DND-41 (cell line): ENCODE results near the gene MED12L.
A peak's percentile ranks its signal among the peaks of the same experiment; 100 is the strongest.

ENCODE experiments used
- ATAC-seq: fragments of 200-7000 bp; cut with Tn5 transposase; 3 replicates; pipeline ENCODE4 v1.9.1; 2021; ENCODE audit warnings: low read depth; ENCODE audit not compliant: insufficient read depth
- DNase-seq: peaks from one replicate; pipeline ENCODE4 v3.0.0-alpha.2; 2020
- H2AFZ ChIP-seq: 2 replicates; pipeline ENCODE4 v1.6.0; 2012; ENCODE audit warnings: low read depth, low read length
- H3K27ac ChIP-seq: 2 replicates; pipeline ENCODE4 v1.5.1; 2012; ENCODE audit warnings: low read length, inconsistent platforms
- H3K27me3 ChIP-seq: fragments of 200-600 bp; sonication (generic); 2 replicates; pipeline ENCODE4 v1.6.0; 2012; ENCODE audit warnings: low read length, mild to moderate bottlenecking, inconsistent platforms; ENCODE audit not compliant: insufficient read depth, poor library complexity
- H3K36me3 ChIP-seq: 2 replicates; pipeline ENCODE4 v1.5.1; 2012; ENCODE audit warnings: low read length, inconsistent platforms; ENCODE audit not compliant: insufficient read depth
- H3K4me1 ChIP-seq: 2 replicates; pipeline ENCODE4 v1.5.1; 2012; ENCODE audit warnings: mild to moderate bottlenecking, low read length; ENCODE audit not compliant: insufficient read depth
- H3K4me2 ChIP-seq: 2 replicates; pipeline ENCODE4 v1.6.0; 2012; ENCODE audit warnings: mild to moderate bottlenecking, moderate library complexity, low read length, inconsistent platforms; ENCODE audit not compliant: insufficient read depth
- H3K4me3 ChIP-seq, 2 experiments: fragments of 200-600 bp in 1 of 2; shearing (Covaris generic) in 1 of 2; 2 replicates each; pipeline ENCODE4 v1.5.1; 2012 to 2016; ENCODE audit warnings: inconsistent platforms in 2 of 2, low read length in 2 of 2, mild to moderate bottlenecking in 2 of 2, low read depth in 1 of 2, moderate library complexity in 1 of 2
- H3K79me2 ChIP-seq: 2 replicates; pipeline ENCODE4 v1.6.0; 2012; ENCODE audit warnings: low read length, inconsistent platforms; ENCODE audit not compliant: insufficient read depth
- H3K9ac ChIP-seq: 2 replicates; pipeline ENCODE4 v1.6.0; 2012; ENCODE audit warnings: low read depth, mild to moderate bottlenecking, inconsistent platforms, low read length, moderate library complexity
- H3K9me3 ChIP-seq: 2 replicates; pipeline ENCODE4 v1.5.1; 2012; ENCODE audit warnings: low read length, moderate library complexity, mild to moderate bottlenecking, inconsistent platforms; ENCODE audit not compliant: insufficient read depth, severe bottlenecking
- H4K20me1 ChIP-seq: 2 replicates; pipeline ENCODE4 v1.6.0; 2012; ENCODE audit warnings: low read length; ENCODE audit not compliant: insufficient read depth
- CTCF ChIP-seq: IDR thresholded peaks from 2 replicates; pipeline ENCODE4 v1.5.1; 2012; ENCODE audit warnings: borderline replicate concordance, low read length, moderate library complexity, mild to moderate bottlenecking; ENCODE audit not compliant: poor library complexity, severe bottlenecking; ENCODE audit errors: extremely low read depth
- EZH2 ChIP-seq: IDR thresholded peaks from 3 replicates; pipeline ENCODE4 v1.6.1; 2012; ENCODE audit warnings: borderline replicate concordance, low read depth, mild to moderate bottlenecking, moderate library complexity, low read length, inconsistent platforms; ENCODE audit not compliant: severe bottlenecking

MED12L gene

GRCh38 chr3:151275091-151275490, 189.6 kb downstream of the MED12L start:
- H3K4me1 ChIP-seq = peaks cover 15% of the 10 kb centered on the region
- no peaks in the 10 kb centered on the region for H3K36me3 ChIP-seq
- TF ChIP-seq CTCF (no peak), EZH2 (no peak)
- H3K9ac ChIP-seq = no peak overlapping the region
- H3K27me3 ChIP-seq = no peaks in the 10 kb centered on the region
- no peak overlapping the region for H2AFZ ChIP-seq
- DNase-seq (no peak), ATAC-seq (0 out of 3 replicates have a peak, but pooled peaks have one; percentile 44)
- no peaks in the 10 kb centered on the region for H3K79me2 ChIP-seq
- H3K4me2 ChIP-seq = no peak overlapping the region
- H3K4me3 ChIP-seq = no peak overlapping the region
- no peaks in the 10 kb centered on the region for H3K9me3 ChIP-seq
- no peaks in the 10 kb centered on the region for H4K20me1 ChIP-seq
- H3K27ac ChIP-seq = no peak overlapping the region

- H4K20me1 ChIP-seq = no peaks in the 10 kb centered on the region
- H3K27me3 ChIP-seq = no peaks in the 10 kb centered on the region
- H2AFZ ChIP-seq = no peak overlapping the region
- H3K36me3 ChIP-seq = no peaks in the 10 kb centered on the region
- DNase-seq = no peak
- no peaks in the 10 kb centered on the region for H3K79me2 ChIP-seq
- no peak overlapping the region for H3K9ac ChIP-seq
- no peak overlapping the region for H3K4me3 ChIP-seq
- H3K4me1 ChIP-seq = peaks cover 15% of the 10 kb centered on the region
- no peak overlapping the region for H3K4me2 ChIP-seq
- no peak for ATAC-seq
- H3K9me3 ChIP-seq = no peaks in the 10 kb centered on the region
- no peak overlapping the region for H3K27ac ChIP-seq
- TF ChIP-seq EZH2 = no peak
- TF ChIP-seq CTCF = no peak
Observed at GRCh38 chr3:151276038-151276686, 190.7 kb downstream of the MED12L start.

DNA sequence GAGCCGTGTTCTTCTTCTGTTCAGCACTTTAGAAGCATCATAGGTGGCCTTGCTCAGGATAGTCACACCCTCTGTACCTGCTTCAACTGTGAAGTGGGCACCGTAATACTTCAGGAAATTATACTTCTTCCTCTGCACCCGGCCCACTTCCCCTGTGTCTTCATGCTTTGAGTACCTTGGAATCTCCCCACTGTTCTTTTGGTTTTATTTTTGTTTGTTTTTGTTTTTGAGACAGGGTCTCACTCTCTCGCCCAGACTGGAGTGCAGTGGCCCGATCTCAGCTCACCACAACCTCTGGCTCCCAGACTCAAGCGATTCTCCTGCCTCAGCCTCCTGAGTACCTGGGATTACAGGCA, 191.2 kb downstream of the MED12L start:
- Histone ChIP-seq H4K20me1 (no peaks in the 10 kb centered on the region), H3K9ac (no peak overlapping the region), H3K27me3 (no peaks in the 10 kb centered on the region), H3K4me3 (no peak overlapping the region), H2AFZ (no peak overlapping the region), H3K79me2 (no peaks in the 10 kb centered on the region), H3K9me3 (no peaks in the 10 kb centered on the region), H3K4me2 (no peak overlapping the region), H3K36me3 (no peaks in the 10 kb centered on the region), H3K4me1 (peaks cover 15% of the 10 kb centered on the region), H3K27ac (no peak overlapping the region)
- DNase-seq (no peak), ATAC-seq (no peak)
- TF ChIP-seq EZH2 (no peak), CTCF (no peak)
